Measurements from ENCODE around the gene ARFGEF2. TPM values are rescaled to one million over a fixed set of nuclear protein-coding genes. Genes with fewer than 3 reads are reported as not detected.
"Not testable (repeated sequence)": the region's sequence is repeated elsewhere in the genome, so short reads cannot be mapped to it uniquely, and the experiment has no call there.

ARFGEF2 gene
- total RNA-seq, 1 donor from 2014 or later, result 37.1 TPM

GRCh38 chr20:49074521-49074920, 153.0 kb downstream of the ARFGEF2 start:
- no peak for DNase-seq (ENCODE audit: low spot score)

GRCh38 chr20:49078310-49078709, 156.8 kb downstream of the ARFGEF2 start:
- DNase-seq (ENCODE audit: low spot score), result no peak

- DNase-seq (ENCODE audit: low spot score), result not testable (repeated sequence)
Observed at GRCh38 chr20:49082295-49082694, 160.8 kb downstream of the ARFGEF2 start.

Other genes with a start within 250 kb of the ARFGEF2 start
- gene PREX1, start 93.7 kb upstream of the ARFGEF2 start, total RNA-seq, result 29.8 TPM
- 42.5 TPM for gene CSE1L, start 124.6 kb downstream of the ARFGEF2 start, total RNA-seq